GM18861 (cell line): ENCODE results near the gene VSIG10.
"Not testable (repeated sequence)": the region's sequence is repeated elsewhere in the genome, so short reads cannot be mapped to it uniquely, and the experiment has no call there.

Experiments
- ATAC-seq: cut with Tn5 transposase; IDR thresholded peaks from one replicate; pipeline ENCODE4 v1.9.1; 2021; ENCODE audit not compliant: unreplicated experiment

VSIG10 gene

DNA sequence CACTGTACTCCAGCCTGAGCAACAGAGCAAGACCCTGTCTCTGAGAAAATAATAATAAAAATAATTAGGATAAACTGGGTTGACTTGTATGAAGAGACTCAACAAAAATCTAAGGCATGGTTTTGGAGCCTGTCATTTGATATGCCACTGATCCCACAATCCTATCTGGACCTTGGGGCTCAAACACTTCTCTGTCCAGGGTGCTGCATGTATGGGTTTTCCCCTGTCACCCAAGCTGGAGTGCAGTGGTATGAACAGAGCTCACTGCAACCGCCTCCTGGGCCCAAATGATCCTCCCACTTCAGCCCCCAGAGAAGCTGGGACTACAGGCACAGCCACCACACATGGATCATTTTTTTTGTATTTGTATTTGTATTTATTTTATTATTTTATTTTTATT is 5.3 kb upstream of the VSIG10 start:
- no peak for ATAC-seq

GRCh38 chr12:118107694-118108093 is 3.9 kb upstream of the VSIG10 start:
- no peak for ATAC-seq

DNA sequence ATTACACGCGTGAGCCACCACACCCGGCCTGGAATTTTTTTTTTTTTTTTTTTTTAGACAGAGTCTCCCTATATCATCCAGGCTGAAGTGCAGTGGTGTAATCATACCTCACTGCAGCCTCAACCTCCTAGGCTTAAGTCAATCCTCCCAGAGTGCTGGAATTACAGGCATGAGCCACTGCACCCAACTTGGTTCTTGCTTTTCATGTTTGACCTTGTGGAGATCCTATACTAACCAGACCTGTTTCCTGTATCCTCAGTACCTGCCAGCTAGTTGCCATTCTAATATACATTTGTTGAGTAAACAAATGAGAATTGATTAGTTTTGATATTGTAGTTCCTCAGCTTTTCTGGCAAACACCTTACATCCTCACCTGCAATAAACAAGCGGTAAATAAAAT is 3.2 kb upstream of the VSIG10 start:
- ATAC-seq, result no peak

- no peak for ATAC-seq
Observed at GRCh38 chr12:118103201-118103600, 610 bp downstream of the VSIG10 start.

DNA sequence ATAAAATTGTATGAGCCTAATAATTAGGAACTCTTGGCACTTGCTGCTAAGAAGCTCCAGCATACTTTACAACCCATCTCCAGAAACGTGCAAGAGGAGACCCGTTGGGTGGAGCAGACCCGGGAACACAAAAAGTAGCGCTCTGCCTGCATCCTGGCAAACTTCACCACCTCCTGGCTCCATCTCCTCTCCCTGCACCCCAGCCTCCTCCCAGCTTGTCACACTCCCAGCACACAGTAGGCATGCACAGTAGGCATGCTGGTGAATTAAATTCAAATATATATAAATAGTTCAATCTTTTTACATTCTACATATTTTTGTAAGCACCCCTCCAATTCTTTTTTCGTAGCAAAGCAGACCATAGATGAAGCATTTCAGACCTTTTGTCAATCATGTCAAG is 1.2 kb downstream of the VSIG10 start:
- no peak for ATAC-seq

DNA sequence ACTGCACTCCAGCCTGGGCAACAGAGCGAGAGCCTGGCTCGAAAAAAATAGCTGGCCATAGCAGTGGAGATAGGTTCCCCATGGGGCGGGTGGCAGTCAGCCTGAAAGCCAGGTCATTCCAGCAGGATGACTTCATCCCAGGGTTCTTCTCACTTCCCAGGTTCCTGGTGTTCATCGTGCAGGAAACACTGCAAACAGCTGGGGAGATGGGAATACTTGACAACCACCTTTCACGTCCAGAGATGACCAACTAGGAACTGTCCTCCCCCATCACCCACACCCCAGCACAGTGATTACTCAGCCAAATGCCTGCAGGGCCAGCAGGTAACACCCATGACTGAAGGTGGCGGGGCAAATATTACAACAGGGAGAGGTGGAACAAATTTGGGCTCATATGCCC is 1.7 kb downstream of the VSIG10 start:
- no peak for ATAC-seq

- ATAC-seq, result no peak
Observed at GRCh38 chr12:118101051-118101450, 2.8 kb downstream of the VSIG10 start.

DNA sequence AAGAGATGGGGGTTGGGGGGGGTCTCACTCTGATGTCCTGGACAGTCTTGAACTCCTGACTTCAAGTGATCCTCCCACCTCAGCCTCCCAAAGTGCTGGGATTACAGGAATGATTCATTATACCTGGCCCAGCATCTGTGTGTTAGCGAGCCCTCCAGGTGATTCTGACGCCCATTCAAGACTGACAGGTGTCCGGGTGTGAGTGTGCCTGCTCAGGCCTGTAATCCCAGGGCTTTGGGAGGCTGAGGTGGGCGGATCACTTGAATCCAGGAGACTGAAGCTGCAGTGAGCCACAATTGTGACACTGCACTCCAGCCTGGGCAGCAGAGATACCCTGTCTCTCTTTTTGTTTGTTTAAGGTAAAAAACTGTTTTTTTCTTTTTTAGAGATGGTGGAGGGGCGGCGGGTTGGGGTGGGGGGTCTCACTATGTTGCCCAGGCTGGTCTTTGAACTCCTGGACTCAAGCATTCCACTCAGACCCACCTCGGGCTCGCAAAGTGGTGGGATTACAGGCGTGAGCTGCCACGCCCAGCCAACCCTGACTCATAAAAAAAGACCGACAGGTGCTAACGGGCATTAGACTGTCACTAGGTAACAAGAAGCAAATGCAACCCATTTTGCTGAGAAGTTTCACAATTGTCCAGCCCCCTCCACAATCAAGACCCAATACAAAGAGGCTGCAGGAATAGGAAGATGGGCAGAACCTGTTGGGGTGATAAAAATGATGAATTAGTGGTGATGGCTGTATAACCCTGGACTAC is 4.7 kb downstream of the VSIG10 start:
- no peak for ATAC-seq

- no peak for ATAC-seq
Observed at GRCh38 chr12:118098401-118098800, 5.4 kb downstream of the VSIG10 start.

DNA sequence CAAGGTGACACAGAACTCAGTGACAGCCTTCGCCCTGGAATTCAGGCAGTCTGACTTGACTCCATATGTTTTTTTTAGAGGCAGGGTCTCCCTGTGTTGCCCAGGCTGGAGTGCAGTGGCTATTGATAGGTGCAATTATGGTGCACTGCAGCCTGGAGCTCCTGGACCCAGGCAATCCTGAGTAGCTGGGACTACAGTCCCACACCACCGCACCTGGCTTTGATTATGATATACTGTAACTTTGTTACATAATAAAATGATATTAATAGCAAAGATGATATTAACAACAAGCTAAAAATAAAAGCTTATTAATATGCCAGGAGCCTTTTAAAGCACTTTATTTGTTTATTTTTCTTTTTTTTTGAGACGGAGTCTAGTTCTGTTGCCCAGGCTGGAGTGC is 9.8 kb downstream of the VSIG10 start:
- no peak for ATAC-seq

DNA sequence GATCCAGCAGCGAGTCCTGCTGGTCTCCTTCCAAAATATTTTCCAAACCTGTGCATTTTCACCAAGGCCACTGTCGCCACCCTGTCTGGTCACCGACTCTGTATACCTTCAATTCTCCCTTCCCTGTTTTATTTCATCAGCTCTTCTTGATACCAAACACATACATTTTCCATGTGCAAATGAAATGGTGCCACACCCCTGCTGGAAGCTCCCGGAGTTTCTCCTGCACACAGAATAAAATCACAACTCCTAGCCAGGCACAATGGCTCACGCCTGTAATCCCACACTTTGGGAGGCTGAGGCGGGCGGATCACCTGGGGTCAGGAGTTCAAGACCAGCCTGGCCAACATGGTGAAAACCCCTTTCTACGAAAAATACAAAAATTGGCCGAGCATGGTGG is 14.0 kb downstream of the VSIG10 start:
- no peak for ATAC-seq

DNA sequence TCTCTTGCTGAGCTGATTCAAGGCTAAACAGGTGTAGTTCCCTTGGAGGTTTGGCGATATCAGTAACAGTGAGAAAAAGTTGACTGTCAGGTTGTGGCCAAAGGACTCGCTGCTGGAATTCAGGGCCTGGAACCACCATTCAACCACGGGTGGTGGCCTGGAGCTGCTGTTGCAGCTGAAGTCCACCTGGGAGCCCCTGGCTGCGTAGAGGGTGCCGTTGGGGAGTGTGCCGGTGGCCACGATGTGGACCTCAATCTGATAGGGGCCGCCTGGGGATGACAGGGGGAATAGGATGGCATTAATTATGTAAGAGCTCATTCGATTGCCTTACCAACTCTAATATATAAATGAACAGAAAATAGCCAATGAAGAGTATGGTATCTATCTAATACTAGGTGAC is 21.6 kb downstream of the VSIG10 start:
- ATAC-seq, result no peak

GRCh38 chr12:118081521-118081920 is 22.3 kb downstream of the VSIG10 start:
- ATAC-seq, result not testable (repeated sequence)

- no peak for ATAC-seq
Observed at GRCh38 chr12:118073768-118074167, 30.0 kb downstream of the VSIG10 start.

DNA sequence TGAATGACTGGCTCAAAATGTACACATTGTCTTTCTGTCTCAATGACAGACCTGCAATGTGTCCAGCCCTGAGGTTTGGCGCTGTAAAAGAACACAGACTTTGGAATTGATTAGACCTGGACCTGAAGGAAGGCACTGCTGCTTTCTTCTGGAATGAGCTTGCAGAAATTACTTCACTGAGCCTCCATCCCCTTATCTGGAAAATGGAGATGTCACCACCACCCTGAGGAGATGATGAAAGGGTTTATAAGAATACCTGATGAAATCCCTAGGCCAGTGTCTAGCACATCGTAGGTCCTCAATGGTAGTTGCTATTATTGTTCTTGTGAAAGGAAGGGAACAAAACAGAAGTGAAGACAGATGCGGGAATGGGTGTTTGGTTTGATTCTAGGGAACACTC is 33.2 kb downstream of the VSIG10 start:
- no peak for ATAC-seq

DNA sequence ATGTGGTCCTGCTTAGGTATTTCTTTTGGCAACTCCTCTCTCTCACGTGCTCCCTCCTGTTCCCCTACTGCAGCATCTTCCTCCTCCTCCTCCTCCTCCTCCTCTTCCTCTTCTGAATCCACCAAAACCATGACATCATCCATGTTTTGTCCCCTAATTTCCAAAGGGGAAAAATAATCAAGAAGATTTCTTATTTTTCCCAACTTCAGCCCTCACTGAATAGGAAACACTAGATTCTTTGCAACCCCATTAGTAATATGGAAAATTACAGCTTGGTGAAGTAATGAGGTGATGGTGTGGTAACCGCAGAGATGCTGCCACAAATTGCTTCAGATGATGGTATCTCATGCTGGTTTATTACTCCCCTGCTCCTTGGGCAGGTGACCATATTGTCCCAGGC is 35.4 kb downstream of the VSIG10 start:
- no peak for ATAC-seq

DNA sequence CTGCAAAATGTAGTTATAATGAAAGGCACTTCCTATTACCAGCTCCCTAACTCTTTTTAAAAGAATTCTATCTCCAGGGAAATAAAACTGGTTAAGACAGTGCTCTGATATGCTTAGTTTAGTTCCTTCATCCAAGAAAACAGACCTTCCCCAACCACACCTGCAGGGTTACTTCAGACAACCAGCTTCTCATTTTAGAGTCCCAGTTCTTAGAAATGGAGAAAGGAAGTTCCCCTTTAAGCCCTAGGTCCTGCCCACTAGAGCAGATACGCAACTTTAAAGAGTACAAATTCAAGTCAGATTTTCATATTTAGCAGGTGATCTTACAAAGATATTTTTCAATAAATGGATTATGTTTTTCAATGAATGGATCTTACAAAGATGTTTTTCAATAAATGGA is 38.4 kb downstream of the VSIG10 start:
- no peak for ATAC-seq

DNA sequence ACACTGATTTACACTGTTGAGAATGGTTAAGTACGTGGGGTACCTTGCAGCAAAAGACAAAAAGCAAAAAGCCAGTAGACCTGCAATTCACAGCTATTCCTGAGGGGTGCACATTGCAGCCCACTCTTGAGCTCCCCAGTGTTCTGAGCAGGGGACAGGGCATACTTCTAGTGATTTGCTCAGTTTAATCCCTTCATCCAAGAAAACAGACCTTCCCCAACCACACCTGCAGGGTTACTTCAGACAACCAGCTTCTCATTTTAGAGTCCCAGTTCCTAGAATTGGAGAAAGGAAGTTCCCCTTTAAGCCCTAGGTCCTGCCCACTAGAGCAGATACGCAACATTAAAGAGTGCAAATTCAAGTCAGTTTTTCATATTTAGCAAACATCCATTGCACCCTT is 39.2 kb downstream of the VSIG10 start:
- ATAC-seq, result no peak

GRCh38 chr12:118063576-118064391 is 40.0 kb downstream of the VSIG10 start:
- ATAC-seq, result no peak

- ATAC-seq, result no peak
Observed at GRCh38 chr12:118061873-118062843, 41.7 kb downstream of the VSIG10 start.
